Measurements from ENCODE around the gene ASPHD2.

DNA sequence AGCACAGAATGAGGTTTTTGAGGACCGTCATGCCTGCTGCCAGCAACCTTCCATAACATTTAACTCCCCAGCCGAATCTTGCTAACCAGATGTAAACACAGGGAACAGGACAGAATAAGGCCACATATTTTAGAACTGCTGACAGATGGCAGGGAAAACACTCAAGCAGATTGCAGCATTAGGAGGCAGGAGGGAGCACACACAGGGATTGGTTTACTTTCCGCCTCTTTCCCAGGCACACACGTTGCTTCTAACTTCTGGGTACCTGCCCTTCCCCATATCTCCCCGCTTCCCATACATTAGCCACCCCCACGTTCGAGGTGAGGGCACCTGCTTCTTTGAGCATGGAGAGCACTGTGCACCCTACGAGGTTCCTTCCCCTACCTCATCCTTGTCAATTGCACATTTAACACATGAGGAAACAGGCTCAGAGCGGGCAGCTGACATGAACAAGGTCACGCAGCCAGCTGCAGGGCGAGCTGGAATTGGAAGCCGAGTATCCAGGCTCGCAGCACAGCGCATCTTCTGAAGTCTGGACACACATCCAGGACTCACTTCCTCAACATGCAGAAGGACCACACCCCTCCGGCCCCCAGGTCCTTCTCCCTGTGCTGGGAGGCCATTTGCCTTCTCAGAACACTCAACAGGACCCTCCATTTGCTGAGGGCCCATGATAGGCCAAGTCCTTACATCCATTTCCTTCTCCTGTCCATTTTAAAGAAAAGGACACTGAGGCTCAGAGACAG lies 18.7 kb downstream of the ASPHD2 start:
- TF ChIP-seq POLR2A (IDR thresholded peaks at IDR 0.05) (no peak), POLR2AphosphoS5 (IDR thresholded peaks at IDR 0.05) (no peak), EP300 (IDR thresholded peaks at IDR 0.05; ENCODE audit: low read depth) (no peak)
- TF ChIP-seq, protein P1, sequence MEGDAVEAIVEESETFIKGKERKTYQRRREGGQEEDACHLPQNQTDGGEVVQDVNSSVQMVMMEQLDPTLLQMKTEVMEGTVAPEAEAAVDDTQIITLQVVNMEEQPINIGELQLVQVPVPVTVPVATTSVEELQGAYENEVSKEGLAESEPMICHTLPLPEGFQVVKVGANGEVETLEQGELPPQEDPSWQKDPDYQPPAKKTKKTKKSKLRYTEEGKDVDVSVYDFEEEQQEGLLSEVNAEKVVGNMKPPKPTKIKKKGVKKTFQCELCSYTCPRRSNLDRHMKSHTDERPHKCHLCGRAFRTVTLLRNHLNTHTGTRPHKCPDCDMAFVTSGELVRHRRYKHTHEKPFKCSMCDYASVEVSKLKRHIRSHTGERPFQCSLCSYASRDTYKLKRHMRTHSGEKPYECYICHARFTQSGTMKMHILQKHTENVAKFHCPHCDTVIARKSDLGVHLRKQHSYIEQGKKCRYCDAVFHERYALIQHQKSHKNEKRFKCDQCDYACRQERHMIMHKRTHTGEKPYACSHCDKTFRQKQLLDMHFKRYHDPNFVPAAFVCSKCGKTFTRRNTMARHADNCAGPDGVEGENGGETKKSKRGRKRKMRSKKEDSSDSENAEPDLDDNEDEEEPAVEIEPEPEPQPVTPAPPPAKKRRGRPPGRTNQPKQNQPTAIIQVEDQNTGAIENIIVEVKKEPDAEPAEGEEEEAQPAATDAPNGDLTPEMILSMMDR (IDR thresholded peaks at IDR 0.05), result no peak

Measured in transverse colon (tissue), 4 donors.